Cardiac atrium fibroblast (primary cell): ENCODE results near the gene EPB41L4B. TPM values are rescaled to one million over a fixed set of nuclear protein-coding genes. Genes with fewer than 3 reads are reported as not detected.

Experiments
- total RNA-seq: library from RNA; depleted of rRNA; stranded (reverse); fragments of >200 nt; gene quantifications from 2 replicates; pipeline ENCODE4 v1.2.3, GENCODE V29; 2015

The EPB41L4B gene
- total RNA-seq = 0.90 and 1.8 TPM in 2 replicates

GRCh38 chr9:109320742-109321448, at the start of gene EPB41L4B:
Gene EPB41L4B, minus strand, starts transcription at chr9:109321059. Its CDS starts 613 bp downstream, at chr9:109320446.

GRCh38 chr9:109166771-109167601, 153.9 kb downstream of the EPB41L4B start, which contains the start of gene FRRS1L:
Gene FRRS1L, minus strand, starts transcription at chr9:109167249. Its CDS starts 111 bp downstream, at chr9:109167138.

Other genes with a start within 250 kb of the EPB41L4B start
- gene TMEM245, start 201.1 kb downstream of the EPB41L4B start, total RNA-seq = 33.2 and 50.7 TPM in 2 replicates
- 0.16 TPM in 1 of 2 replicates, not detected in the other for gene FRRS1L, start 153.8 kb downstream of the EPB41L4B start, total RNA-seq
- gene PTPN3, start 177.2 kb upstream of the EPB41L4B start, total RNA-seq = 2.2 and 3.1 TPM in 2 replicates